Measurements from ENCODE around the gene ZDHHC9.

Gene ZDHHC9

GRCh38 chrX:129760155-129760554 is 83.5 kb downstream of the ZDHHC9 start:
- Histone ChIP-seq H3K4me1 (ENCODE audit: control extremely low read depth in 1 of 4, control insufficient read depth in 4 of 4, insufficient read depth in 4 of 4, low read length in 3 of 4) (peaks cover 4 to 48% (median 33%) of the 10 kb centered on the region in 4 experiments), H3K9me3 (ENCODE audit: control extremely low read depth in 1 of 5, control insufficient read depth in 4 of 5, insufficient read depth in 2 of 5, low read depth in 1 of 5, low read length in 4 of 5) (no peaks in the 10 kb centered on the region), H3K4me3 (ENCODE audit: control insufficient read depth in 1 of 7, extremely low read depth in 1 of 7, insufficient read depth in 4 of 7, low read depth in 2 of 7, low read length in 6 of 7) (no peak overlapping the region), H3K27ac (ENCODE audit: insufficient read depth in 1 of 2, low read depth in 1 of 2, low read length in 2 of 2, poor library complexity in 1 of 2, severe bottlenecking in 2 of 2) (peak overlapping the region in 1 of 2 experiments; percentile 15), H3K36me3 (ENCODE audit: control insufficient read depth in 4 of 4, insufficient read depth in 4 of 4, low read length in 3 of 4) (no peaks in the 10 kb centered on the region), H3K27me3 (replicated peaks in 2 of 5; ENCODE audit: control insufficient read depth in 4 of 5, insufficient read depth in 5 of 5, low read length in 4 of 5) (no peaks in the 10 kb centered on the region)
- ChIA-PET POLR2A (interaction anchor here (0.6 to 1.9 kb wide), 3 partner anchors 20 to 309 kb away, joined by 3 to 9 read pairs (median 3); partner anchors contain the start of gene SASH3), CTCF (interaction anchor here (1.0 to 3.6 kb wide), 11 partner anchors 8 to 69 kb away, joined by 3 to 21 read pairs (median 5); partner anchors contain the start of gene SASH3)
- 41% methylated on average over 9 of the region's 9 CpGs for WGBS (ENCODE audit: insufficient coverage)
- no peak for DNase-seq

- 43% methylated on average over 14 of the region's 14 CpGs for WGBS (ENCODE audit: insufficient coverage)
- no peak overlapping the region for H3K4me3 ChIP-seq (ENCODE audit: control insufficient read depth in 1 of 7, extremely low read depth in 1 of 7, insufficient read depth in 4 of 7, low read depth in 2 of 7, low read length in 6 of 7)
- H3K4me1 ChIP-seq (ENCODE audit: control extremely low read depth in 1 of 4, control insufficient read depth in 4 of 4, insufficient read depth in 4 of 4, low read length in 3 of 4), result peaks cover 4 to 52% (median 33%) of the 10 kb centered on the region in 4 experiments
- POLR2A ChIA-PET, result interaction anchor here (0.6 to 1.9 kb wide), 6 partner anchors 9 to 310 kb away, joined by 3 to 9 read pairs (median 4); partner anchors contain the start of gene SASH3
- peak overlapping the region in 1 of 2 experiments; percentile 15 for H3K27ac ChIP-seq (ENCODE audit: insufficient read depth in 1 of 2, low read depth in 1 of 2, low read length in 2 of 2, poor library complexity in 1 of 2, severe bottlenecking in 2 of 2)
- H3K36me3 ChIP-seq (ENCODE audit: control insufficient read depth in 4 of 4, insufficient read depth in 4 of 4, low read length in 3 of 4), result no peaks in the 10 kb centered on the region
- CTCF ChIA-PET, result interaction anchor here (1.0 to 3.6 kb wide), 13 partner anchors 9 to 120 kb away, joined by 3 to 21 read pairs (median 5); partner anchors contain the start of gene SASH3
- no peaks in the 10 kb centered on the region for H3K27me3 ChIP-seq (replicated peaks in 2 of 5; ENCODE audit: control insufficient read depth in 4 of 5, insufficient read depth in 5 of 5, low read length in 4 of 5)
- DNase-seq, result peak; percentile 68 to 88 (median 83)
- no peaks in the 10 kb centered on the region for H3K9me3 ChIP-seq (ENCODE audit: control extremely low read depth in 1 of 5, control insufficient read depth in 4 of 5, insufficient read depth in 2 of 5, low read depth in 1 of 5, low read length in 4 of 5)
These were observed 84.1 kb downstream of the ZDHHC9 start for GRCh38 chrX:129759576-129760061.

DNA sequence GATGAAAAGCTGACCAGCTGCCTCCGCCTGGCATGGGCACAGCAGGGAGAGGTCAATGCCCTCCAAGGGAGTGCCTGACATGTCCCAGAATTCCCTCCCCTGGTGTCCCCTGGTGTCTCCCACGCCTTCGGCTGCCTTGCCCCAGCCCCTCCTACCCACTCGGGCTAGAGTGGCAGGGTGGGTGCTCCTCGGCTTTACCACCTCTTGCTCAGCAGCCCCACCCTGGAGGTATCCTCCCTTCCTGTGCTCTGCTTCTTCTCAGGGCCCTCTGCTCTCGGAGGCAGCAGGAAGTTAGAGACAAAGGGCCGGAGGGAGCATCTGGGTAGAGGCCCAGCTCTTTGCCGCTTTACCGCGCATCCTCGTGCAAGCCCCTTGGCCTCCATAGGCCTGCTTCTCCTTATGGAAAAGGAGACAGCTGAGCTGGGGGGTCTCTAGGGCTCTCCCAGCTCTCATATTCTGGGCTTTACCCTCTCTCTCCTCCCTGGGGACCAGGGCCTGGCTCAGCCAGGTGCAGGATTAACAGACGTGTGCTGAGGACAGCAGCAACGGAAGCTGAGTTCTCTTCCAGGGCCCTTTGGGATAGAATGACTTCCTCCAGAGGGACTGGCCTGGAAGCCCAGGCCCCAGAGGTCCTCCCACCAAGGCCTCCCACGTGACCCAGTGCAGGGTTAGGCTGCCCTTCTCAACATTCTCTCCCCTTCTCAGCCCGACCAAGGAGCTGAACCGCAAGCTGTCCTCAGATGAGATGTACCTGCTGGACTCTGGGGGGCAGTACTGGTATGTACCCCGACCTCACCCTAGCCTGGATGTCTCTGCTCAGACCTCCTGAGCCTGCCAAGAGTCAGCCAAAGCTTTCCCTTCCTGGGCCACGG is 87.7 kb downstream of the ZDHHC9 start:
- H3K36me3 ChIP-seq (ENCODE audit: control insufficient read depth in 4 of 4, insufficient read depth in 4 of 4, low read length in 3 of 4), result no peaks in the 10 kb centered on the region
- CTCF ChIA-PET, result interaction anchor here (0.6 to 3.9 kb wide), 25 partner anchors 8 to 151 kb away, joined by 3 to 27 read pairs (median 5); partner anchors contain the start of genes SASH3 and XPNPEP2
- H3K27me3 ChIP-seq (replicated peaks in 2 of 5; ENCODE audit: control insufficient read depth in 4 of 5, insufficient read depth in 5 of 5, low read length in 4 of 5), result no peaks in the 10 kb centered on the region
- no peak overlapping the region for H3K27ac ChIP-seq (ENCODE audit: insufficient read depth in 1 of 2, low read depth in 1 of 2, low read length in 2 of 2, poor library complexity in 1 of 2, severe bottlenecking in 2 of 2)
- POLR2A ChIA-PET, result interaction anchor here (0.7 to 1.0 kb wide), 2 partner anchors 25 to 34 kb away, joined by 3 to 4 read pairs; no protein-coding TSS in a partner anchor
- no peaks in the 10 kb centered on the region for H3K9me3 ChIP-seq (ENCODE audit: control extremely low read depth in 1 of 5, control insufficient read depth in 4 of 5, insufficient read depth in 2 of 5, low read depth in 1 of 5, low read length in 4 of 5)
- H3K4me3 ChIP-seq (ENCODE audit: control insufficient read depth in 1 of 7, extremely low read depth in 1 of 7, insufficient read depth in 4 of 7, low read depth in 2 of 7, low read length in 6 of 7), result peak overlapping the region in 1 of 7 experiments; percentile 9
- H3K4me1 ChIP-seq (ENCODE audit: control extremely low read depth in 1 of 4, control insufficient read depth in 4 of 4, insufficient read depth in 4 of 4, low read length in 3 of 4), result peaks cover 4 to 60% (median 37%) of the 10 kb centered on the region in 4 experiments
- peak in 1 of 3 donors; percentile 36 for DNase-seq
- WGBS (ENCODE audit: insufficient coverage), result 83% methylated on average over 11 of the region's 18 CpGs

DNA sequence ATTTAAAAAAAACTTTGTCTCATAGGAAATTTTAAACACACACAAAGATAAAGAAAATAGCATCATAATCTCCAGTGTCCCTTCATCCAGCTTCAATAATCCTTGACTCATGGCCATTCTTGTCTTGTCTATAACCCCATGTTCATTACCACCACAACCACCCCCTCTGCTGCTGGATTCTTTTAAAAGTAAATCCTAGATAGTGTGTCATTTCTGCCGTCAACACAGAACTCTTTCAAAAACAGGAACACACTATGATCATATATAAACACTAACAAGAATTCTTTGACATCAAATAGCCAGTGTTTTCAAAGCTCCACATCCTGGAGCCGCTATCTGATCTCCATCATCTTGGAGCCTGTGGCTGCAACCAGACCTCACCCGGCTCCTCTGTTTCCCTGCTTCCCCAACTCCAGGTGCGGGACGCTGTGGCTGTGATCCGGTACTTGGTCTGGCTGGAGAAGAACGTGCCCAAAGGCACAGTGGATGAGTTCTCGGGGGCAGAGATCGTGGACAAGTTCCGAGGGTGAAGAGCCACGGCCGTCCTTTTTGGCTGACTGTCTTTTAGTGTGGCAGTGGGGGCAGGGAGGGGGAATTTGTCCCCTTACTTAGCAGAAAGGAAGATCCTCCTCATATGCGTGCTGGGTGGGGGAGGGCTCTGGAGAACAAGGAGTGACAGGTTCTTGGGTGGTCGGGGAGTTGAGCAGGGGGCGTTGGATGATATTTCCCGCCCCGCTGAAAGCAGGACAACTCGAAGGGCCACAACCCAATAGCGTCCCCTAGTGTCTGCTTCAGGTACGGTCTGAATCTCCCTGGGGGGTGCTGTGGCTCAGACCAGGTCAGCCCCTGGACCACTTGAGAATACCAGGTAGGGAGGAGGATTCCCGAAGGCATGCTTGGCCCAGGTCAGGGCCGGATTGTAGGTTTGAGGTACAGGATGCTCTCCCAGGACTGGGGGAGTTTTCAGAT is 89.3 kb downstream of the ZDHHC9 start:
- CTCF ChIA-PET, result interaction anchor here (0.7 to 3.9 kb wide), 23 partner anchors 9 to 153 kb away, joined by 3 to 27 read pairs (median 6); partner anchors contain the start of genes APLN and XPNPEP2
- POLR2A ChIA-PET, result no interaction called here
- peak in 2 of 3 donors; percentile 65 to 70 for DNase-seq
- no peaks in the 10 kb centered on the region for H3K27me3 ChIP-seq (replicated peaks in 2 of 5; ENCODE audit: control insufficient read depth in 4 of 5, insufficient read depth in 5 of 5, low read length in 4 of 5)
- 39% methylated on average over 15 of the region's 22 CpGs for WGBS (ENCODE audit: insufficient coverage)
- no peak overlapping the region for H3K27ac ChIP-seq (ENCODE audit: insufficient read depth in 1 of 2, low read depth in 1 of 2, low read length in 2 of 2, poor library complexity in 1 of 2, severe bottlenecking in 2 of 2)
- peaks cover 4 to 46% (median 26%) of the 10 kb centered on the region in 4 experiments for H3K4me1 ChIP-seq (ENCODE audit: control extremely low read depth in 1 of 4, control insufficient read depth in 4 of 4, insufficient read depth in 4 of 4, low read length in 3 of 4)
- peak overlapping the region in 4 of 7 experiments; percentile 36 to 66 (median 44) for H3K4me3 ChIP-seq (ENCODE audit: control insufficient read depth in 1 of 7, extremely low read depth in 1 of 7, insufficient read depth in 4 of 7, low read depth in 2 of 7, low read length in 6 of 7)
- no peaks in the 10 kb centered on the region for H3K9me3 ChIP-seq (ENCODE audit: control extremely low read depth in 1 of 5, control insufficient read depth in 4 of 5, insufficient read depth in 2 of 5, low read depth in 1 of 5, low read length in 4 of 5)
- H3K36me3 ChIP-seq (ENCODE audit: control insufficient read depth in 4 of 4, insufficient read depth in 4 of 4, low read length in 3 of 4), result no peaks in the 10 kb centered on the region

Data from common myeloid progenitor, CD34-positive (primary cell).